ENCODE data around the gene MRPS10.
"Not testable (repeated sequence)": the region's sequence is repeated elsewhere in the genome, so short reads cannot be mapped to it uniquely, and the experiment has no call there.

Gene MRPS10

DNA sequence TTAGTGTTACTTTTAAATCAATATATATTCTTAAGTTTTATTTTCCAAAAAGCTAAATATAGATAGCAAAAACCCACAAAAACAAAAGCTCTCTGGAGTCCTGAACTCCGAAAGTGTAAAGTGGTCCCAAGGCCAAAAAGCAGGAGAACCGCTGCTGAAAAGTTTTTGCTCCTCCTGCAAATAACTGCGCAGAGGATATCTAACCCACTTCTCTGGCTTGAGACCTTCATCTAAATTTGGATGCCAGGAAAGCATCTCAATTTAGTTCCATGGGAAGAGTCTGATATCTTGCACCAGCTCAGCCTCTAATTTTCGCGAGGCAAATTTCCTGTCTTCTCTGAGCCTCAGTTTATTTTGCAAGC is 523 bp downstream of the MRPS10 start:
- Mint-ChIP-seq H3K27ac (peak overlapping the region; percentile 100), H3K36me3 (ENCODE audit: low read depth) (no peaks in the 10 kb centered on the region), H3K4me1 (peaks cover 22% of the 10 kb centered on the region), H3K27me3 (ENCODE audit: low read depth, poor library complexity) (peaks cover 4% of the 10 kb centered on the region), H3K4me3 (peak overlapping the region; percentile 97), H3K9me3 (no peaks in the 10 kb centered on the region)
- DNase-seq, result no peak
- TF ChIP-seq, protein P1, sequence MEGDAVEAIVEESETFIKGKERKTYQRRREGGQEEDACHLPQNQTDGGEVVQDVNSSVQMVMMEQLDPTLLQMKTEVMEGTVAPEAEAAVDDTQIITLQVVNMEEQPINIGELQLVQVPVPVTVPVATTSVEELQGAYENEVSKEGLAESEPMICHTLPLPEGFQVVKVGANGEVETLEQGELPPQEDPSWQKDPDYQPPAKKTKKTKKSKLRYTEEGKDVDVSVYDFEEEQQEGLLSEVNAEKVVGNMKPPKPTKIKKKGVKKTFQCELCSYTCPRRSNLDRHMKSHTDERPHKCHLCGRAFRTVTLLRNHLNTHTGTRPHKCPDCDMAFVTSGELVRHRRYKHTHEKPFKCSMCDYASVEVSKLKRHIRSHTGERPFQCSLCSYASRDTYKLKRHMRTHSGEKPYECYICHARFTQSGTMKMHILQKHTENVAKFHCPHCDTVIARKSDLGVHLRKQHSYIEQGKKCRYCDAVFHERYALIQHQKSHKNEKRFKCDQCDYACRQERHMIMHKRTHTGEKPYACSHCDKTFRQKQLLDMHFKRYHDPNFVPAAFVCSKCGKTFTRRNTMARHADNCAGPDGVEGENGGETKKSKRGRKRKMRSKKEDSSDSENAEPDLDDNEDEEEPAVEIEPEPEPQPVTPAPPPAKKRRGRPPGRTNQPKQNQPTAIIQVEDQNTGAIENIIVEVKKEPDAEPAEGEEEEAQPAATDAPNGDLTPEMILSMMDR (IDR thresholded peaks at IDR 0.05), result no peak

- peaks cover 22% of the 10 kb centered on the region for H3K4me1 Mint-ChIP-seq
- H3K9me3 Mint-ChIP-seq; H3K27me3 Mint-ChIP-seq (ENCODE audit: low read depth, poor library complexity): not testable (repeated sequence)
These were observed 1.2 kb downstream of the MRPS10 start for GRCh38 chr6:42216495-42216894.

DNA sequence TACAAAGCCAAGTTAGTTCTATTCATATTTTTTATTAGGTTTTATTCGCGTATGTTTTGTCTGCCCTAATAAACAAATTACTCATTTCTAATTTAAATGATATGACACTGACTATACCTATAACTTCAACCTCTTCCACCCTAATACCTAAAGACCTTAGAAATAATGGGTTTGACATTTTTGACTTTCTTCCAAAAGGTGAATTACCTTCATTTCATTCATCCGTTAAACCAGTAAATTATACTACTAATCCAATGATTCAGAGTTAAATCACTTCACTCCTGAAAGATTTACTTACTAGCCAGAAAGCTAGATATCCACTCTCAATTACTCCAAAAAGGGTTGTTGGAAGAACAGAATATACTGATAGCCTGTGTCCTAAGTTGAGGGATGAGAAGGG is 5.2 kb downstream of the MRPS10 start:
- H3K4me1 Mint-ChIP-seq, result peaks cover 23% of the 10 kb centered on the region
- no peaks in the 10 kb centered on the region for H3K27me3 Mint-ChIP-seq (ENCODE audit: low read depth, poor library complexity)
- no peaks in the 10 kb centered on the region for H3K9me3 Mint-ChIP-seq
- no peak for DNase-seq
- TF ChIP-seq, protein P1 (IDR thresholded peaks at IDR 0.05), result no peak
- no peak overlapping the region for H3K4me3 Mint-ChIP-seq
- H3K27ac Mint-ChIP-seq, result no peak overlapping the region
- H3K36me3 Mint-ChIP-seq (ENCODE audit: low read depth), result peaks cover 22% of the 10 kb centered on the region

More at GRCh38 chr6:42216495-42216894, 1.2 kb downstream of the MRPS10 start:
- not testable (repeated sequence) for H3K36me3 Mint-ChIP-seq (ENCODE audit: low read depth); DNase-seq
- peak overlapping the region; percentile 97 for H3K4me3 Mint-ChIP-seq
- H3K27ac Mint-ChIP-seq, result peak overlapping the region; percentile 90

GRCh38 chr6:42211726-42212125 is 5.9 kb downstream of the MRPS10 start:
- TF ChIP-seq, protein P1 (IDR thresholded peaks at IDR 0.05), result no peak
- Mint-ChIP-seq H3K27me3 (ENCODE audit: low read depth, poor library complexity) (no peaks in the 10 kb centered on the region), H3K4me3 (no peak overlapping the region), H3K9me3 (no peaks in the 10 kb centered on the region), H3K36me3 (ENCODE audit: low read depth) (peaks cover 24% of the 10 kb centered on the region), H3K4me1 (peaks cover 19% of the 10 kb centered on the region), H3K27ac (no peak overlapping the region)
- no peak for DNase-seq

- H3K9me3 Mint-ChIP-seq, result no peaks in the 10 kb centered on the region
- TF ChIP-seq, protein P1 (IDR thresholded peaks at IDR 0.05), result no peak
- H3K36me3 Mint-ChIP-seq (ENCODE audit: low read depth), result peaks cover 31% of the 10 kb centered on the region
- no peak overlapping the region for H3K4me3 Mint-ChIP-seq
- no peaks in the 10 kb centered on the region for H3K27me3 Mint-ChIP-seq (ENCODE audit: low read depth, poor library complexity)
- DNase-seq, result no peak
- H3K27ac Mint-ChIP-seq, result peak overlapping the region; percentile 83
- peaks cover 10% of the 10 kb centered on the region for H3K4me1 Mint-ChIP-seq
These were observed 7.1 kb downstream of the MRPS10 start for GRCh38 chr6:42210551-42210950.

DNA sequence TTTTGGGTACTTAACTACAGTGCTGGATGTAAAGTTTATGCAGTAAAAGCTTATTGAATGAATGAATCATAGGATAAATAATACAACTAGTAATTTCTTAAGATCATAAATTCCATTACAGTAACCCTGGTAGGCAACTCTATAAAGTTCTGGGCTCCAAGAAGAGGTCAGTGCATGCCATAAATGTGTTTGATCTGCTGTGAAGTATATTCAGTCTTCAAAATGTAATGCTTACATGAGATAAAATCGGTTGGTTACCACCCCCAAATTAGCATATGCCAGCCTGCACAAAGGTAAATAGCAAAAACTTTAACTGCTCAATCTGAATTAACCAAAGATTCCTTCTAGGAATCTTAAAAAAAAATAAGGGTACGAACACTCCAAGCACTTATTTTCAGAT is 10.1 kb downstream of the MRPS10 start:
- DNase-seq; H3K9me3 Mint-ChIP-seq; H3K4me1 Mint-ChIP-seq; H3K27me3 Mint-ChIP-seq (ENCODE audit: low read depth, poor library complexity); H3K4me3 Mint-ChIP-seq; H3K27ac Mint-ChIP-seq: not testable (repeated sequence)
- peaks cover 51% of the 10 kb centered on the region for H3K36me3 Mint-ChIP-seq (ENCODE audit: low read depth)

- no peaks in the 10 kb centered on the region for H3K9me3 Mint-ChIP-seq
- H3K4me3 Mint-ChIP-seq, result no peak overlapping the region
- no peaks in the 10 kb centered on the region for H3K4me1 Mint-ChIP-seq
- H3K36me3 Mint-ChIP-seq (ENCODE audit: low read depth), result peaks cover 60% of the 10 kb centered on the region
- DNase-seq, result no peak
- H3K27me3 Mint-ChIP-seq (ENCODE audit: low read depth, poor library complexity), result peaks cover 2% of the 10 kb centered on the region
- no peak overlapping the region for H3K27ac Mint-ChIP-seq
- TF ChIP-seq, protein P1 (IDR thresholded peaks at IDR 0.05), result no peak
These were observed 12.8 kb downstream of the MRPS10 start for GRCh38 chr6:42204768-42205282.

Data from nephron progenitor cell (in vitro differentiated cells).